K562 (cell line): ENCODE results near the gene TRAF3IP1. TPM values are rescaled to one million over a fixed set of nuclear protein-coding genes. Genes with fewer than 3 reads are reported as not detected.

Source experiments
- ATAC-seq: fragments of 200-7000 bp; cut with Tn5 transposase; 3 replicates; pipeline ENCODE4 v1.9.1; 2020; ENCODE audit warnings: moderate library complexity
- BruUV-seq: library from RNA; stranded (reverse); fragments of 400-500 nt; replicated peaks from 2 replicates; lab custom pipeline; 2021; lab: Mats Ljungman, UMichigan
- CTCF ChIA-PET: fragments of 300-600 bp; formaldehyde crosslinking; extraction: SDS; loops from one replicate; lab custom pipeline; 2021; ENCODE audit warnings: low intra/inter-chr PET ratio; lab: Yijun Ruan, JAX
- POLR2A ChIA-PET: fragments of 300-600, 350-650 bp; sonication (Branson Sonifier 250); formaldehyde crosslinking; extraction: SDS; loops from one replicate; lab custom pipeline; 2021; ENCODE audit warnings: antibody characterized with exemption, inconsistent platforms; lab: Yijun Ruan, JAX
- DNase-seq, 4 experiments: peaks; one replicate each; pipeline versions ENCODE4 v3.0.0 to v3.0.0-alpha.2; 2011 to 2018; ENCODE audit warnings: low spot score in 3 of 4, mixed read lengths in 3 of 4; ENCODE audit errors: extremely low read depth in 1 of 4
- FAIRE-seq: peaks from 2 replicates; lab custom pipeline; 2011; peaks lifted over from hg19 to GRCh38; lab: Jason Lieb, UNC
- H2AFZ ChIP-seq: 2 replicates; pipeline ENCODE4 v1.6.0; 2011; ENCODE audit warnings: low read depth, low read length, control low read depth, inconsistent platforms
- H3K27ac ChIP-seq: fragments of 200-600 bp; 3 replicates; pipeline ENCODE4 v1.8.0; 2011; ENCODE audit warnings: low read depth, mild to moderate bottlenecking, control low read depth, inconsistent platforms, low read length, moderate library complexity, mixed read lengths; ENCODE audit errors: extremely low read depth
- H3K27me3 ChIP-seq, 2 experiments: fragments of 300-600 bp in 1 of 2; 2 replicates in 1 of 2; 3 replicates in 1 of 2; pipeline versions ENCODE4 v1.6.0 to v1.8.0; 2011; ENCODE audit warnings: inconsistent platforms in 2 of 2, low read length in 2 of 2, mild to moderate bottlenecking in 1 of 2, mixed read lengths in 1 of 2, moderate library complexity in 1 of 2; ENCODE audit not compliant: control insufficient read depth in 2 of 2, insufficient read depth in 2 of 2
- H3K36me3 ChIP-seq: fragments of 300-600 bp; 3 replicates; pipeline ENCODE4 v1.8.0; 2011; ENCODE audit warnings: mild to moderate bottlenecking, low read length, inconsistent platforms; ENCODE audit not compliant: control insufficient read depth, insufficient read depth
- H3K4me1 ChIP-seq, 2 experiments: fragments of 200-600 bp in 1 of 2; replicated peaks in 1 of 2; 2 replicates in 1 of 2; 3 replicates in 1 of 2; pipeline versions ENCODE4 v1.5.1 to v1.8.0; 2011; ENCODE audit warnings: inconsistent platforms in 2 of 2, low read length in 2 of 2, mild to moderate bottlenecking in 1 of 2, mixed read lengths in 1 of 2, moderate library complexity in 1 of 2; ENCODE audit not compliant: control insufficient read depth in 2 of 2, insufficient read depth in 2 of 2
- H3K4me2 ChIP-seq: 2 replicates; pipeline ENCODE4 v1.6.1; 2011; ENCODE audit warnings: low read length, control low read depth, inconsistent platforms, mixed read lengths; ENCODE audit not compliant: insufficient read depth
- H3K4me3 ChIP-seq: fragments of 200-600 bp; sonication (generic), shearing (Covaris generic); 2 replicates; pipeline ENCODE4 v1.5.1; 2016; ENCODE audit warnings: control low read depth, inconsistent platforms
- H3K79me2 ChIP-seq: fragments of 200-600 bp; 3 replicates; pipeline ENCODE4 v1.8.0; 2011; ENCODE audit warnings: low read length, inconsistent platforms; ENCODE audit not compliant: control insufficient read depth, insufficient read depth
- H3K9ac ChIP-seq, 2 experiments: 2 replicates each; pipeline versions ENCODE4 v1.6.0 to v1.6.1; 2011; ENCODE audit warnings: low read depth in 2 of 2, low read length in 2 of 2, control low read depth in 1 of 2, inconsistent platforms in 1 of 2, mild to moderate bottlenecking in 1 of 2, mixed read lengths in 1 of 2; ENCODE audit not compliant: insufficient read depth in 1 of 2
- H3K9me1 ChIP-seq: one replicate; pipeline ENCODE4 v1.6.0; 2011; ENCODE audit warnings: inconsistent platforms, mild to moderate bottlenecking, low read length, moderate library complexity; ENCODE audit not compliant: control insufficient read depth, insufficient read depth
- H3K9me3 ChIP-seq: replicated peaks from 2 replicates; pipeline ENCODE4 v1.5.1; 2011; ENCODE audit warnings: low read depth, low read length, inconsistent platforms; ENCODE audit not compliant: control insufficient read depth, insufficient read depth
- H4K20me1 ChIP-seq: replicated peaks from 2 replicates; pipeline ENCODE4 v1.6.1; 2011; ENCODE audit warnings: low read length, inconsistent platforms, mixed read lengths; ENCODE audit not compliant: control insufficient read depth, insufficient read depth
- CCAR2 ChIP-seq: fragments of 200-400 bp; formaldehyde crosslinking; IDR thresholded peaks from 2 replicates; pipeline ENCODE4 v1.6.1; 2017; ENCODE audit warnings: mild to moderate bottlenecking, low read depth, low read length
- CREM ChIP-seq: IDR thresholded peaks from 2 replicates; pipeline ENCODE4 v1.6.1; 2014; ENCODE audit warnings: antibody characterized with exemption, low read depth
- ELF1 ChIP-seq: fragments of 200-800 bp; sonication (Bioruptor generic); IDR thresholded peaks from 2 replicates; pipeline ENCODE4 v1.6.1; 2016; ENCODE audit warnings: missing genetic modification characterization, missing compliant biosample characterization
- NFIX ChIP-seq: fragments of 250-450 bp; sonication (Bioruptor Pico); IDR thresholded peaks from 2 replicates; pipeline ENCODE4 v1.4.0; 2020; ENCODE audit warnings: low read depth, mild to moderate bottlenecking, moderate library complexity
- PCBP1 ChIP-seq: fragments of 200-400 bp; formaldehyde crosslinking; IDR thresholded peaks from 2 replicates; pipeline ENCODE4 v1.6.1; 2018; ENCODE audit warnings: mild to moderate bottlenecking, low read depth, low read length; ENCODE audit not compliant: poor library complexity, severe bottlenecking
- RBBP5 ChIP-seq: fragments of 200-600 bp; sonication (generic); IDR thresholded peaks from 2 replicates; pipeline ENCODE4 v1.6.1; 2012; ENCODE audit warnings: borderline replicate concordance, mild to moderate bottlenecking, low read length, control low read depth, inconsistent platforms; ENCODE audit not compliant: insufficient read depth, poor library complexity, severe bottlenecking
- SOX6 ChIP-seq: fragments of 450-650 bp; IDR thresholded peaks from 2 replicates; pipeline ENCODE4 v1.6.1; 2014; ENCODE audit warnings: mild to moderate bottlenecking
- ZEB2 ChIP-seq: fragments of 450-650 bp; IDR thresholded peaks from 2 replicates; pipeline ENCODE4 v1.6.1; 2016
- WGBS: fragments of 100-300 bp; shearing (Covaris generic); methylation state at CpG from one replicate; pipeline ENCODE4 v1.1.6; 2016; ENCODE audit warnings: low coverage, mixed read lengths; ENCODE audit not compliant: insufficient coverage; ENCODE audit errors: missing lambda C conversion rate; 5-methylcytosine and 5-hydroxymethylcytosine counted together
- in situ Hi-C: fragments of 300-500 bp; cut with MboI; formaldehyde crosslinking; loops from 4 replicates; pipeline ENCODE4 v1.15.0; 2018; ENCODE audit warnings: inconsistent platforms, mixed read lengths
- intact Hi-C: fragments of 100-400 bp; cut with micrococcal nuclease; formaldehyde crosslinking; loops from 2 replicates; pipeline ENCODE4 v1.14.2; 2022
- polyA plus RNA-seq, 8 experiments: library from polyadenylated mRNA; depleted of rRNA in 4 of 8; stranded (reverse) in 5 of 8; unstranded in 3 of 8; fragments of >200 nt; fragmentation: Nextera tagmentation in 2 of 8; fragmentation: Illumina TruSeq in 1 of 8; extraction: Ambion mirVana in 2 of 8; extraction: Trizol in 1 of 8; gene quantifications; 2 replicates each; pipeline versions ENCODE4 v1.2.1 to v1.2.3, GENCODE V29; 2011 to 2014; ENCODE audit warnings: inconsistent platforms in 1 of 8, missing spikeins in 1 of 8
- total RNA-seq, 7 experiments: library from RNA; depleted of rRNA in 6 of 7; stranded (reverse); fragments of >200 nt in 6 of 7; fragmentation: Illumina TruSeq in 2 of 7; extraction: Trizol in 2 of 7; gene quantifications; 2 replicates each; pipeline versions ENCODE4 v1.2.1 to v1.2.3, GENCODE V29; 2011 to 2021; ENCODE audit warnings: low replicate concordance in 1 of 7
- TF ChIP-seq, protein P1 (sequence below): fragments of 450-650 bp; IDR thresholded peaks from 2 replicates; pipeline ENCODE4 v1.6.1; 2018; ENCODE audit not compliant: partially characterized antibody

Gene TRAF3IP1
- total and polyA plus RNA-seq, 9 of the 15 experiments (the other 6 are each of a cell fraction or from before 2014, with no cell fraction given): 1.3 to 7.4 (median 3.4) TPM

DNA sequence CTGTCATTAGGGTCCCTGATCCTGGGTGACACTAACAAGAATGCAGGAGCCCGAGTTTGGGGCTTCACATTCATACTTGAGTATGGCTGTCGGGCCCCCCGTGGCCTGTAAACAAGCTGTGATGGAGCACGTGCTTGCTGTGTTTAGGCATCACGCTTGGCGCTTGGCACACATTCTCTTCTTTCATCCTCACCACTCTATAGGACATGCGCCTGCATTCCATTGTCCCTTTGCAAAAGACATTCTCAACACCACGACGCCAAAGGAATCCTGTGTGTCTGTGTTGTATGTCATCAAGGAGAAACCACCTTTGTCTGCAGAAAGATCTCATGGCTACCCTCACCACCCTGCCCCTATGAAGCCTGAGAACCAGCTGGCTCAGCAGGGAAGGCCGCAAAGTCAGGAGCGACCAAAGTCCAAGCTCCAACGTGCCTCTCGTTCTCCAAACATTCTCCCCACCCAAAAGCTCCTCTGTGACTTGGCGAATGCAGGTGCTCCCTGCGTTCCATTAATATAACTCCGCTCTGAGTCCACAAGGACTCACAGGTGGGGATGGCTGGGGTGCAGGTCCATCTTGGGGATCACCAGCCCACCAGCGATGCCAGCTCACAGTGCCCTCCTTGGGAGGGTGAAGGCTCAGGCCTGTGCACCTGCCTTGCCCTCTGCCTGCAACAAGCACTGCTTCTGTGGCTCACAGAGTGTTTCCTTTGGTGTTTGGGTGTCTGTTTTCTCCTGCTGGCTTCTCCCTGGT is 25.8 kb upstream of the TRAF3IP1 start:
- in situ Hi-C loops: no loop called here
- ATAC-seq (no peak), DNase-seq (no peak), FAIRE-seq (no peak)
- 20% methylated on average over 17 of the region's 17 CpGs for WGBS
- Histone ChIP-seq H3K36me3 (no peaks in the 10 kb centered on the region), H2AFZ (no peak overlapping the region), H3K9ac (no peak overlapping the region; a peak in 1 of 4 replicates), H4K20me1 (no peaks in the 10 kb centered on the region), H3K4me1 (peaks cover 6 to 8% of the 10 kb centered on the region in 2 experiments; a peak in 4 of 5 replicates), H3K27ac (no peak overlapping the region), H3K4me2 (no peak overlapping the region), H3K9me3 (no peaks in the 10 kb centered on the region), H3K4me3 (no peak overlapping the region), H3K27me3 (peaks cover 0 to 7% of the 10 kb centered on the region in 2 experiments; a peak in 1 of 5 replicates), H3K9me1 (no peaks in the 10 kb centered on the region), H3K79me2 (no peaks in the 10 kb centered on the region)
- POLR2A ChIA-PET: no interaction called here
- no peak for TF ChIP-seq ELF1 (tag)
- TF ChIP-seq ZEB2: no peak
- BruUV-seq: no TSS peak
- intact Hi-C loops: no loop called here
- CTCF ChIA-PET: no interaction called here

DNA sequence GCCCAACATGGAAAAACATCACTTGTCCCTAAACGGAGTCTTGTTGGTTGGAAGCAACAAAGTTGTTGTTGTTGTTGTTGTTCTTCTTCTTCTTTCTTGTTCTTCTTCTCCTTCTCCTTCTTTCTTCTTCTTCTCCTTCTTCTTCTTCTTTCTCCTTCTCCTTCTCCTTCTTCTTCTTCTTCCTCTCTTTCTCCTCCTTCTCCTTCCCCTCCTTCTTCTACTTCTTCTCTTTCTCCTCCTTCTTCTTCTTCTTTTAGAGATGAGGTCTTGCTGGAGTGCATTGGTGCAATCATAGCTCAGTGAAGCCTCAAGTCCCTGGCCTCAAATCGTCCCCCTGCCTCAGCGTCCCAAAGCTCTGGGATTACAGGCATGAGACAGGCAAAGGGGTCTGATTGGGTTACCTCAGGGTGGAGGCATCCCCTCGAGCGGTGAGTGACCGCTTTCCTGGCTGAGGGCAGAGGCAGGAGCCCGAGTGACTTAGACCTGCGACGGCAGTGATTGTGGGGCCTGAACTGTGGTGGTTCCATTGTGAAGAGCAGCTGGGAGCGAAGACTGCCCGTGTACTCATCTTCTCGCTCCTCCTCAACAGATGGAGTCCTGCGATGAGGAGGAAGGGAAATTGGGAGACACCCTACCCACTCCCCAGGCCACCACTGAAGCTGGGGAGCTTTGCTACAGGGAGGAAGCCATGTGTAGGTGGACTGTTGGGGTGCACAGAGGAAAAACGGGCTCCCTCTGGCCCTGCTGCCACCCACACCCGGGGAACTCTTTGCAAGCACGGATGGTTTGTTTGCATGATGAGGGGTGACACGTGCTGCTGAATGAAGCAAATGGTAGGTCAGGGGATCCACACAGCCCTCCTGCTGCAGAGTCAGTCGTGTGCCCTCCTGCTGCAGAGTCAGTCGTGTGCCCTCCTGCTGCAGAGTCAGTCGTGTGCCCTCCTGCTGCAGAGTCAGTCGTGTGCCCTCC is 24.9 kb upstream of the TRAF3IP1 start:
- DNase-seq (no peak), ATAC-seq (no peak), FAIRE-seq (no peak)
- Histone ChIP-seq H3K27me3 (peaks cover 0 to 7% of the 10 kb centered on the region in 2 experiments; a peak in 1 of 5 replicates), H3K36me3 (no peaks in the 10 kb centered on the region), H3K9me3 (no peaks in the 10 kb centered on the region), H3K4me1 (peaks cover 5 to 7% of the 10 kb centered on the region in 2 experiments; a peak in 3 of 5 replicates), H3K79me2 (no peaks in the 10 kb centered on the region), H3K4me2 (no peak overlapping the region), H3K27ac (no peak overlapping the region), H3K9me1 (no peaks in the 10 kb centered on the region), H2AFZ (no peak overlapping the region), H3K4me3 (no peak overlapping the region), H3K9ac (no peak overlapping the region), H4K20me1 (no peaks in the 10 kb centered on the region)
- intact Hi-C loops: no loop called here
- in situ Hi-C loops: no loop called here
- CTCF ChIA-PET: no interaction called here
- POLR2A ChIA-PET: no interaction called here
- WGBS: 2% methylated on average over 15 of the region's 21 CpGs
- no TSS peak for BruUV-seq
- no peak for TF ChIP-seq RBBP5
- TF ChIP-seq, protein P1, sequence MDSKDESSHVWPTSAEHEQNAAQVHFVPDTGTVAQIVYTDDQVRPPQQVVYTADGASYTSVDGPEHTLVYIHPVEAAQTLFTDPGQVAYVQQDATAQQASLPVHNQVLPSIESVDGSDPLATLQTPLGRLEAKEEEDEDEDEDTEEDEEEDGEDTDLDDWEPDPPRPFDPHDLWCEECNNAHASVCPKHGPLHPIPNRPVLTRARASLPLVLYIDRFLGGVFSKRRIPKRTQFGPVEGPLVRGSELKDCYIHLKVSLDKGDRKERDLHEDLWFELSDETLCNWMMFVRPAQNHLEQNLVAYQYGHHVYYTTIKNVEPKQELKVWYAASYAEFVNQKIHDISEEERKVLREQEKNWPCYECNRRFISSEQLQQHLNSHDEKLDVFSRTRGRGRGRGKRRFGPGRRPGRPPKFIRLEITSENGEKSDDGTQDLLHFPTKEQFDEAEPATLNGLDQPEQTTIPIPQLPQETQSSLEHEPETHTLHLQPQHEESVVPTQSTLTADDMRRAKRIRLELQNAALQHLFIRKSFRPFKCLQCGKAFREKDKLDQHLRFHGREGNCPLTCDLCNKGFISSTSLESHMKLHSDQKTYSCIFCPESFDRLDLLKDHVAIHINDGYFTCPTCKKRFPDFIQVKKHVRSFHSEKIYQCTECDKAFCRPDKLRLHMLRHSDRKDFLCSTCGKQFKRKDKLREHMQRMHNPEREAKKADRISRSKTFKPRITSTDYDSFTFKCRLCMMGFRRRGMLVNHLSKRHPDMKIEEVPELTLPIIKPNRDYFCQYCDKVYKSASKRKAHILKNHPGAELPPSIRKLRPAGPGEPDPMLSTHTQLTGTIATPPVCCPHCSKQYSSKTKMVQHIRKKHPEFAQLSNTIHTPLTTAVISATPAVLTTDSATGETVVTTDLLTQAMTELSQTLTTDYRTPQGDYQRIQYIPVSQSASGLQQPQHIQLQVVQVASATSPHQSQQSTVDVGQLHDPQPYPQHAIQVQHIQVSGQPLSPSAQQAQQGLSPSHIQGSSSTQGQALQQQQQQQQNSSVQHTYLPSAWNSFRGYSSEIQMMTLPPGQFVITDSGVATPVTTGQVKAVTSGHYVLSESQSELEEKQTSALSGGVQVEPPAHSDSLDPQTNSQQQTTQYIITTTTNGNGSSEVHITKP: no peak
- no peak for TF ChIP-seq CCAR2
- no peak for TF ChIP-seq SOX6
- TF ChIP-seq CREM: no peak
- no peak for TF ChIP-seq PCBP1
- no peak for TF ChIP-seq NFIX (CRISPR knock-in tag)
